ENCODE measurements around the gene UNC13C. TPM values are rescaled to one million over a fixed set of nuclear protein-coding genes. Genes with fewer than 3 reads are reported as not detected.

UNC13C gene
- total RNA-seq, 2 experiments from 2014 or later, result not detected

DNA sequence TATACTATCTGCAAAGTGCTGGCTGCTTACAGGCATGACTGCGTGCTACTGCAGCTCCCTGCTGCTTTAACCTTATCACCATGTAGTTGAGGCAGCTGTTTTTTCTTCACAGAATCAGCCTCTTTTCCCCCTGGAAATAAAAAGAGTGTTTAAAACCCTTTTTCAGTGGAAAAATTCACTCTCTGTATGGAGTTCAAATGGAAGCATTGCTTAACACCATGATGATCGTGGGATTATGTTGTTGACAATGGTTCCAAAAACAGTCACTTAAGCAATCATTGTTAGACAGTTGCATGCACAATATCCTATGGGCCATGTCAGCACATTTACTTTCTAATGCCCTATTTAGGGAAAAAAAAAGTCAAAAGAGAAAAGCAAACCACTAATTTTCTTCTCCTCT lies 536.4 kb downstream of the UNC13C start:
- CTCF ChIA-PET (ENCODE audit: unreplicated experiment), result no interaction called here
- H2AFZ ChIP-seq (ENCODE audit: low read length), result no peak overlapping the region
- H3K79me2 ChIP-seq (ENCODE audit: insufficient read depth, low read depth, low read length), result no peaks in the 10 kb centered on the region
- POLR2A ChIA-PET, result no interaction called here
- H4K20me1 ChIP-seq (ENCODE audit: insufficient read depth, low read length), result no peaks in the 10 kb centered on the region
- no peaks in the 10 kb centered on the region for H3K36me3 ChIP-seq (ENCODE audit: insufficient read depth, low read length)
- BruUV-seq (replicated peaks), result no TSS peak
- no peak overlapping the region for H3K27ac ChIP-seq (ENCODE audit: low read depth, low read length, poor library complexity, severe bottlenecking)
- no peaks in the 10 kb centered on the region for H3K9me3 ChIP-seq (ENCODE audit: low read length)
- no peak for DNase-seq (ENCODE audit: low spot score)
- H3K4me2 ChIP-seq (ENCODE audit: low read length), result no peak overlapping the region
- intact Hi-C loops (cut with micrococcal nuclease; ENCODE audit: unreplicated experiment), result no loop called here
- H3K4me3 ChIP-seq (ENCODE audit: low read depth, low read length, poor library complexity, severe bottlenecking), result no peak overlapping the region
- H3K9me2 ChIP-seq (ENCODE audit: insufficient read depth, low read length), result no peaks in the 10 kb centered on the region
- TF ChIP-seq, protein P1, sequence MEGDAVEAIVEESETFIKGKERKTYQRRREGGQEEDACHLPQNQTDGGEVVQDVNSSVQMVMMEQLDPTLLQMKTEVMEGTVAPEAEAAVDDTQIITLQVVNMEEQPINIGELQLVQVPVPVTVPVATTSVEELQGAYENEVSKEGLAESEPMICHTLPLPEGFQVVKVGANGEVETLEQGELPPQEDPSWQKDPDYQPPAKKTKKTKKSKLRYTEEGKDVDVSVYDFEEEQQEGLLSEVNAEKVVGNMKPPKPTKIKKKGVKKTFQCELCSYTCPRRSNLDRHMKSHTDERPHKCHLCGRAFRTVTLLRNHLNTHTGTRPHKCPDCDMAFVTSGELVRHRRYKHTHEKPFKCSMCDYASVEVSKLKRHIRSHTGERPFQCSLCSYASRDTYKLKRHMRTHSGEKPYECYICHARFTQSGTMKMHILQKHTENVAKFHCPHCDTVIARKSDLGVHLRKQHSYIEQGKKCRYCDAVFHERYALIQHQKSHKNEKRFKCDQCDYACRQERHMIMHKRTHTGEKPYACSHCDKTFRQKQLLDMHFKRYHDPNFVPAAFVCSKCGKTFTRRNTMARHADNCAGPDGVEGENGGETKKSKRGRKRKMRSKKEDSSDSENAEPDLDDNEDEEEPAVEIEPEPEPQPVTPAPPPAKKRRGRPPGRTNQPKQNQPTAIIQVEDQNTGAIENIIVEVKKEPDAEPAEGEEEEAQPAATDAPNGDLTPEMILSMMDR (conservative IDR thresholded peaks at IDR 0.05; ENCODE audit: low read length), result no peak
- no peak for TF ChIP-seq EZH2phosphoT487 (IDR thresholded peaks at IDR 0.05; ENCODE audit: borderline replicate concordance, low read depth, low read length)
- no peaks in the 10 kb centered on the region for H3K4me1 ChIP-seq (ENCODE audit: insufficient read depth, low read length, poor library complexity, severe bottlenecking)

DNA sequence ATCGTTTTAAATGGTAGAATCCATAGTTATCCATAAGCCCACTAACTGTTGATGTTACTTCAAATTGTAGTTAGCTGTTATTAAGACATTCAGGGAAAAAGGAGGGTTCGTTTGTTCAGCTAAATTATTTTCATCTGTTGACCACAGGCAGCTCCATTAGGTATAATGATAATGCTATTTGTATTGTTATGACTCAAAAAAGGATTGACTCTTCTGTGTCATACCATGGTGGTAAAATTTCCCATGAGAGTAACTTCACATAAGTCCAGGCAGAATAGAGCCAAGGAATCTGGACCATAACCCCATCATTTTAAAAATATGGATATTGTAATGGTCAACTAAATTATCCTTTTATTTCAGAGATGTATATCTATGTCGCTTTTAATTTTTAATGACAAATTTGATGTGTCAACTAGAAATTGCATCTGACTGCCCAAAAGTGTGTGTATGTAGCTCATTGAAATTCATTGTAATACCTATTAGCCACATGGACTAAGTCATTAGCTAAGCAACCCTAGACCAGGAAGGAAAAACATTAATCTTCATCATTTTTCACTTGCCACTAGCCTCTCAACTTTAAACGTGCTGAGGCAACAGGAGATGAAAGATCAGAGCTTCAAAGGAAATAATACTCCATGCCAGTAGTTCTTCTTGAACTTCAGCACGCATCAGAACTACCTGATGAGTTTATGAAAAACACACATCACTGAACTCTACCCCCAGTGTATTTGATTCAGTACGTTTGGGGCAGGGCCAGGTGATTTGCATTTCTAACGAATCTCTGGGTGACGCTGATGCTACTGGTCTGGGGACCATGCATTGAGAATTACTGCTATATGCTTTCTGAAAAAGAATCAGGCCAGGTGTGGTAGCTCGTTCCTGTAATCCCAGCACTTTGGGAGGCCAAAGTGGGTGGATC lies 537.7 kb downstream of the UNC13C start:
- no peaks in the 10 kb centered on the region for H3K36me3 ChIP-seq (ENCODE audit: insufficient read depth, low read length)
- H3K4me1 ChIP-seq (ENCODE audit: insufficient read depth, low read length, poor library complexity, severe bottlenecking), result no peaks in the 10 kb centered on the region
- no peak for DNase-seq (ENCODE audit: low spot score)
- H3K79me2 ChIP-seq (ENCODE audit: insufficient read depth, low read depth, low read length), result no peaks in the 10 kb centered on the region
- no peak for TF ChIP-seq EZH2phosphoT487 (IDR thresholded peaks at IDR 0.05; ENCODE audit: borderline replicate concordance, low read depth, low read length)
- TF ChIP-seq, protein P1 (conservative IDR thresholded peaks at IDR 0.05; ENCODE audit: low read length), result no peak
- no TSS peak for BruUV-seq (replicated peaks)
- ChIA-PET CTCF (ENCODE audit: unreplicated experiment) (no interaction called here), POLR2A (no interaction called here)
- no peak overlapping the region for H2AFZ ChIP-seq (ENCODE audit: low read length)
- no peak overlapping the region for H3K27ac ChIP-seq (ENCODE audit: low read depth, low read length, poor library complexity, severe bottlenecking)
- intact Hi-C loops (cut with micrococcal nuclease; ENCODE audit: unreplicated experiment), result no loop called here
- no peak overlapping the region for H3K4me3 ChIP-seq (ENCODE audit: low read depth, low read length, poor library complexity, severe bottlenecking)
- no peaks in the 10 kb centered on the region for H3K9me2 ChIP-seq (ENCODE audit: insufficient read depth, low read length)
- no peak overlapping the region for H3K4me2 ChIP-seq (ENCODE audit: low read length)
- H3K9me3 ChIP-seq (ENCODE audit: low read length), result no peaks in the 10 kb centered on the region
- no peaks in the 10 kb centered on the region for H4K20me1 ChIP-seq (ENCODE audit: insufficient read depth, low read length)

DNA sequence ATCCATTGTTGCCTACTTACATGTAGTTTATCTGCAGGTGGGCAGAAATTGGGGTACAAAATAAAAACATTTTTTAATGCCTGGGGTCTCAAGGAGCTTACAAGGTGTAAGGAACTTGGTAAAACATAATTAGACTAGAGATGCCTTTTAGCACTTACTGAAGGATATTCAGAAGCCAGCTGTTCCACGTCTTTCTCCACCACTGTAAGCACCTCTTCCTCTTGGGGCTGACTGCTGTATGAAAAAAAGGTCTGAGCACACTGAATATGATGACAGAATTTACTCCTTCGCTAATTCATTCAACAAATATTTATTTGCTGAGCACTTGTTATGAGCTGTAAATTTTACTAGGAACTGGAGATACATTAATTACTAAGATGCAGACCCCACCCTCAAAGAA lies 539.1 kb downstream of the UNC13C start:
- POLR2A ChIA-PET, result no interaction called here
- intact Hi-C loops (cut with micrococcal nuclease; ENCODE audit: unreplicated experiment), result no loop called here
- TF ChIP-seq, protein P1 (conservative IDR thresholded peaks at IDR 0.05; ENCODE audit: low read length), result no peak
- no peak for TF ChIP-seq EZH2phosphoT487 (IDR thresholded peaks at IDR 0.05; ENCODE audit: borderline replicate concordance, low read depth, low read length)
- Histone ChIP-seq H3K36me3 (ENCODE audit: insufficient read depth, low read length) (no peaks in the 10 kb centered on the region), H3K27ac (ENCODE audit: low read depth, low read length, poor library complexity, severe bottlenecking) (no peak overlapping the region), H4K20me1 (ENCODE audit: insufficient read depth, low read length) (no peaks in the 10 kb centered on the region), H3K4me3 (ENCODE audit: low read depth, low read length, poor library complexity, severe bottlenecking) (no peak overlapping the region), H2AFZ (ENCODE audit: low read length) (no peak overlapping the region), H3K79me2 (ENCODE audit: insufficient read depth, low read depth, low read length) (no peaks in the 10 kb centered on the region), H3K4me1 (ENCODE audit: insufficient read depth, low read length, poor library complexity, severe bottlenecking) (no peaks in the 10 kb centered on the region), H3K9me3 (ENCODE audit: low read length) (no peaks in the 10 kb centered on the region), H3K4me2 (ENCODE audit: low read length) (no peak overlapping the region), H3K9me2 (ENCODE audit: insufficient read depth, low read length) (no peaks in the 10 kb centered on the region)
- CTCF ChIA-PET (ENCODE audit: unreplicated experiment), result no interaction called here
- DNase-seq (ENCODE audit: low spot score), result no peak
- no TSS peak for BruUV-seq (replicated peaks)

All from OCI-LY7 (cell line).